SK-N-SH treated with all-trans-retinoic acid at 6 μM for 48 hours (cell line): Measurements from ENCODE around the gene POC1A.

Experiments used
- ATAC-seq: fragments of 200-7000 bp; cut with Tn5 transposase; 3 replicates; pipeline ENCODE4 v1.9.1; 2020; ENCODE audit warnings: mild to moderate bottlenecking, moderate library complexity
- ARNTL ChIP-seq: fragments of 450-650 bp; formaldehyde crosslinking; IDR thresholded peaks from 2 replicates; pipeline ENCODE4 v1.5.0; 2020; ENCODE audit warnings: low read depth, mild to moderate bottlenecking, moderate library complexity, borderline replicate concordance
- BACH2 ChIP-seq: fragments of 250-450 bp; sonication (Bioruptor Pico); IDR thresholded peaks from 2 replicates; pipeline ENCODE4 v1.9.0; 2021; ENCODE audit warnings: mild to moderate bottlenecking, borderline replicate concordance
- CREB5 ChIP-seq: fragments of 250-450 bp; sonication (Bioruptor Pico); IDR thresholded peaks from 2 replicates; pipeline ENCODE4 v1.5.1; 2020; ENCODE audit warnings: low read depth, mild to moderate bottlenecking, moderate library complexity
- CSDC2 ChIP-seq: fragments of 250-450 bp; sonication (Bioruptor Pico); IDR thresholded peaks from 2 replicates; pipeline ENCODE4 v1.5.0; 2020; ENCODE audit warnings: mild to moderate bottlenecking, moderate library complexity
- CSRNP3 ChIP-seq: fragments of 250-450 bp; sonication (Bioruptor Pico); IDR thresholded peaks from 2 replicates; pipeline ENCODE4 v1.5.1; 2021; ENCODE audit warnings: mild to moderate bottlenecking, moderate library complexity
- ESRRG ChIP-seq: fragments of 250-450 bp; sonication (Bioruptor Pico); IDR thresholded peaks from 2 replicates; pipeline ENCODE4 v1.6.1; 2021; ENCODE audit warnings: mild to moderate bottlenecking
- GLIS3 ChIP-seq: fragments of 250-450 bp; sonication (Bioruptor Pico); IDR thresholded peaks from 2 replicates; pipeline ENCODE4 v1.5.0; 2020; ENCODE audit warnings: mild to moderate bottlenecking, moderate library complexity
- ISL1 ChIP-seq: fragments of 250-450 bp; sonication (Bioruptor Pico); IDR thresholded peaks from 2 replicates; pipeline ENCODE4 v2.1.2; 2022; ENCODE audit warnings: mild to moderate bottlenecking, moderate library complexity
- OSR1 ChIP-seq: fragments of 250-450 bp; sonication (Bioruptor Pico); IDR thresholded peaks from 2 replicates; pipeline ENCODE4 v1.8.0; 2022; ENCODE audit warnings: moderate library complexity, mild to moderate bottlenecking, inconsistent platforms
- PATZ1 ChIP-seq: fragments of 250-450 bp; sonication (Bioruptor Pico); IDR thresholded peaks from 2 replicates; pipeline ENCODE4 v1.8.0; 2020; ENCODE audit warnings: mild to moderate bottlenecking, moderate library complexity, borderline replicate concordance
- POU6F1 ChIP-seq: fragments of 250-450 bp; sonication (Bioruptor Pico); IDR thresholded peaks from 2 replicates; pipeline ENCODE4 v1.8.0; 2021; ENCODE audit warnings: low read depth, mild to moderate bottlenecking, moderate library complexity, borderline replicate concordance
- PPARA ChIP-seq: fragments of 250-450 bp; sonication (Bioruptor Pico); IDR thresholded peaks from 2 replicates; pipeline ENCODE4 v1.5.0; 2020; ENCODE audit warnings: mild to moderate bottlenecking, borderline replicate concordance
- RARB ChIP-seq: fragments of 250-450 bp; sonication (Bioruptor Pico); IDR thresholded peaks from 2 replicates; pipeline ENCODE4 v1.8.0; 2021; ENCODE audit warnings: mild to moderate bottlenecking, moderate library complexity
- TCF4 ChIP-seq: fragments of 250-450 bp; sonication (Bioruptor Pico); IDR thresholded peaks from 2 replicates; pipeline ENCODE4 v1.8.0; 2021; ENCODE audit warnings: mild to moderate bottlenecking, moderate library complexity, borderline replicate concordance
- TOX ChIP-seq: fragments of 250-450 bp; sonication (Bioruptor Pico); IDR thresholded peaks from 2 replicates; pipeline ENCODE4 v1.8.0; 2021; ENCODE audit warnings: mild to moderate bottlenecking, moderate library complexity, borderline replicate concordance
- TSHZ2 ChIP-seq: fragments of 250-450 bp; sonication (Bioruptor Pico); IDR thresholded peaks from 2 replicates; pipeline ENCODE4 v1.5.0; 2020; ENCODE audit warnings: mild to moderate bottlenecking, moderate library complexity
- ZFP3 ChIP-seq: fragments of 250-450 bp; sonication (Bioruptor Pico); IDR thresholded peaks from 2 replicates; pipeline ENCODE4 v1.5.0; 2020; ENCODE audit warnings: mild to moderate bottlenecking, moderate library complexity
- ZNF70 ChIP-seq: fragments of 450-650 bp; formaldehyde crosslinking; IDR thresholded peaks from 2 replicates; pipeline ENCODE4 v1.5.0; 2020; ENCODE audit warnings: mild to moderate bottlenecking, moderate library complexity
- ZNF8 ChIP-seq: fragments of 450-650 bp; formaldehyde crosslinking; IDR thresholded peaks from 2 replicates; pipeline ENCODE4 v1.5.0; 2020; ENCODE audit warnings: mild to moderate bottlenecking, moderate library complexity

The POC1A gene

GRCh38 chr3:52080830-52081719 lies 73.1 kb downstream of the POC1A start:
- ATAC-seq = no peak
- TF ChIP-seq POU6F1 = no peak
- TF ChIP-seq PPARA (CRISPR knock-in tag) = no peak
- TF ChIP-seq ZFP3 = no peak
- no peak for TF ChIP-seq TCF4 (CRISPR knock-in tag)
- TF ChIP-seq CSRNP3 = no peak
- no peak for TF ChIP-seq CREB5 (CRISPR knock-in tag)
- no peak for TF ChIP-seq GLIS3
- TF ChIP-seq TOX = no peak
- TF ChIP-seq ZNF8 = no peak
- no peak for TF ChIP-seq PATZ1 (CRISPR knock-in tag)
- TF ChIP-seq ISL1 (CRISPR knock-in tag) = no peak
- TF ChIP-seq CSDC2 (CRISPR knock-in tag) = no peak
- TF ChIP-seq ARNTL (CRISPR knock-in tag) = no peak
- no peak for TF ChIP-seq BACH2 (CRISPR knock-in tag)
- TF ChIP-seq, all 23 proteins: peak for 0

- ATAC-seq = no peak
- TF ChIP-seq ZNF8 = no peak
- no peak for TF ChIP-seq RARB (CRISPR knock-in tag)
- no peak for TF ChIP-seq POU6F1
- TF ChIP-seq ESRRG = no peak
- TF ChIP-seq CSRNP3 = no peak
- no peak for TF ChIP-seq BACH2 (CRISPR knock-in tag)
- no peak for TF ChIP-seq TSHZ2 (CRISPR knock-in tag)
- no peak for TF ChIP-seq OSR1 (CRISPR knock-in tag)
- TF ChIP-seq ZNF70 (CRISPR knock-in tag) = no peak
- no peak for TF ChIP-seq GLIS3
Observed at GRCh38 chr3:52079958-52080357, 74.3 kb downstream of the POC1A start.
